HL-60 (cell line): ENCODE data around the gene TCEAL4.

ENCODE experiments used
- CTCF ChIP-seq: IDR thresholded peaks from one replicate; pipeline ENCODE4 v1.5.1; 2011; ENCODE audit warnings: low read length, control low read depth, inconsistent platforms; ENCODE audit not compliant: insufficient read depth
- GABPA ChIP-seq: IDR thresholded peaks from 2 replicates; pipeline ENCODE4 v1.6.1; 2012; ENCODE audit warnings: low read depth
- POLR2AphosphoS5 ChIP-seq: IDR thresholded peaks from 2 replicates; pipeline ENCODE4 v1.6.1; 2012; ENCODE audit warnings: low read depth
- REST ChIP-seq: IDR thresholded peaks from 2 replicates; pipeline ENCODE4 v1.6.1; 2012; ENCODE audit warnings: low read depth; ENCODE audit not compliant: insufficient replicate concordance

- TF ChIP-seq CTCF (no peak), GABPA (no peak), REST (no peak), POLR2AphosphoS5 (no peak)
Observed at GRCh38 chrX:103550415-103551051, 34.8 kb upstream of the TCEAL4 start.
